Measurements from ENCODE around the gene BOK.

The BOK gene

DNA sequence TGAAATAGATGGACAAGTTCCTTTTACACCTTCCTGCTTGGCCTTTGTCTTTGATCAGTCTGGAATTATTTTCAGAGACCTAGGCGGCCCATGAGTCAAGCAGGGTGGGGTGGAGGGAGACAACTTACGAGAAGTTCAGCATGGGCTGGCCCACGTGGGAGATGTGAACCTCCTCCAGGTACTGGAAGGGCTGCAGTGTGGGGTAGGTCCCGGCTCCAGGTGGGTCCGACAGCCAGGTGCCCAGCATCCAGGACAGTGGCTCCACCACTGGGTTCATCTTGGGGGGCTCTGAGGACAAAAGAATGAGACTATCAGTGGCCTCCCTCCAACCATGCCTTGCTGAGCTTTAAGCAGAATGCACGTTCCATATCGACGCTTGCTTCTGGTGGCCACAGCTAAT lies 47.6 kb downstream of the BOK start:
- DNase-seq, result no peak

DNA sequence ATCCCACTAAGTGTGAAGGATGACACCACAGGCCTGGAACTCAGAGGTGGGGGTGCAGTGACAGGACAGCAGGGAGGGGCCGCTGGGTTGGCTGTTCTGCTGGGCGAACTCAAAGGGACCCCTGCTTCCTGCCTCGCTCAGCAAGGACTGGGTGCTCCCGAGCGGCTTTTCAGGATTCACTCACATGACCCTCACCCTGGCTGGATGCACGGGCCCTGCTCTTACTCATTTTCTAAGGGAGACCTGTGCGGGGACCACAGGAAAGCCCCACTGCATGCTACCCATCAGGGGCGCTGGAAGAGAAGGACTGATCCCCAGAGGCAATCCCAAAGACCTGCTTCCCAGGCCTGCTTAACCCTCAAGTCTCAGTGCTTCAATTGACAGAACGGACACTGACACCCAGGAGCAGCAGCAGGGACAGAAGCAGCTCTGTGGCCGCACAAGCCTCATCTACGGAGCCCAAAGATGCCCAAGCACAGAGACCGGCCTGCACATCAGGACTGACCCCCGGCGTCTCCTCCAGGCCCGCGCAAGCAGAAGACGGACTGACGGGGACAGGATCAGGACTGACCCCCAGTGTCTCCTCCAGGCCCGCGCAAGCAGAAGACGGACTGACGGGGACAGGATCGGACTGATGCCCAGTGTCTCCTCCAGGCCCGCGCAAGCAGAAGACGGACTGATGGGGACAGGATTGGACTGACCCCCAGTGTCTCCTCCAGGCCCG lies 48.8 kb downstream of the BOK start:
- DNase-seq, result no peak

- no peak for DNase-seq
These were observed 50.3 kb downstream of the BOK start for GRCh38 chr2:241608881-241609280.

DNA sequence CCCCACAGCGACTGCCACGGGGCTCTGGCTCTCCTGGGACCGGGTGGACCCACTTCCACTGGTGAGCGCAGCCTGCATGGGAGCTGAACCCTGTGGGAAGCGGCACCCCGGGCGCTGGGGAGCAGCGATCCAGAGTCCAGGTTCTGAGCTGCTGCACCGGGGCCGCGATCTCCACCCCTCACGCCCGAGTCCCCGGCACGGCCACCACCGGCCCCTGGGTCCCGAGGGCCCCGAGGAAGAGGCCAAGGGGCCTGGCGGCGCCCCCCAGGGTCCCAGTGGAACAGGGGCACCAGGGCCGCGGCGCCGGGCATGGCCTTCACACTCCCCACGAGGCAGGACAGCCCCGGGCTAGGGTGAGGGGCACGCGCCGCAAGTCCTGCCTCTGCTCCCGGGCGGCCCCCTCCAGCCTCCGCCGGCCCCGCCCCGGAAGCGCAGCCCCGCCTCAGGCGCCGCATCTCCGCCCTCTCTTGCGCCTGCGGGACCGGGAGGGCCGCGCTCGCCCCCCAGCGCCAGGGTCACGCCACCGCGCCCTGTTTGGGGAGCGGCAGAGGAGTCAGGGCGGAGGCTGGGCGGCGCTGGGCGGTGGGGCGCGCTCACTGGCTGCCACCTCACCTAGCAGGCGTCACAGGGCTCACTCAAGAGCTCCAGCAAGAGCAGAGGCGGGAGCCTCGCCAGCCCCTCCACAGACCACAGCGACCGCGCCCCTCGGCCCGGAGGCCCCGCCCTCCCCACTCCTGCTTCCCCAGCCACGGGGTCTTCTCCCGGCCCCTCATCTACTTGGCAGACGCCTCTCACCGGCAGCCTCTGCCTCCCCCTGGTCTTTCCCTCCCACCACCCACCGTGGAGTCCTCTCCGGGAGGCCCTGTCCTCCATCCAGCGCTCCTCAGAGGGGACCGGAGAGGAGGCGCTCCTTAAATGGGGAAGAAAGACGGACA lies 51.6 kb downstream of the BOK start:
- DNase-seq, result no peak

DNA sequence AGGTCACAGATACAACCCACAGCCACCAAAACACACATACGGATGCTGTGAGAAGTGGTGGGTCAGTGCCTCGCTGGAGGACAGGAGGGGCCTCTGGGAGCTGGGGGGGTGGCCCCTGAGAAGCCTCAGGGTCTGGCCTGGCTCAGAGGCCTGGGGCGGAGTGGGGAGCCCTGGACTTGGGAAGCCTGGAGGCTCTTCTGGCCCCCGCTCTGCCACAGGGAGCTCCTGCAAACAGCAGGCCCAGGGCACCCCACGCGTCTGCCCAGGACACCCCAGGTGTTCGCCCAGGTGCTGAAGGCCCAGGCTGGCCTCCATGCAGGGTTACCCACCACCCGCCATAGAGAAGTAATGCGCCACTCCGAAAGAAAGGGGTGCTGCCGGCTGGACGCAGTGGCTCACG lies 52.5 kb downstream of the BOK start:
- no peak for DNase-seq

GRCh38 chr2:241612156-241613016 lies 53.8 kb downstream of the BOK start:
- no peak for DNase-seq

- DNase-seq, result no peak
These were observed 54.7 kb downstream of the BOK start for GRCh38 chr2:241613017-241613780.

- no peak for DNase-seq
These were observed 56.5 kb downstream of the BOK start for GRCh38 chr2:241615041-241615440.

GRCh38 chr2:241615522-241616052 lies 57.0 kb downstream of the BOK start:
- no peak for DNase-seq

DNA sequence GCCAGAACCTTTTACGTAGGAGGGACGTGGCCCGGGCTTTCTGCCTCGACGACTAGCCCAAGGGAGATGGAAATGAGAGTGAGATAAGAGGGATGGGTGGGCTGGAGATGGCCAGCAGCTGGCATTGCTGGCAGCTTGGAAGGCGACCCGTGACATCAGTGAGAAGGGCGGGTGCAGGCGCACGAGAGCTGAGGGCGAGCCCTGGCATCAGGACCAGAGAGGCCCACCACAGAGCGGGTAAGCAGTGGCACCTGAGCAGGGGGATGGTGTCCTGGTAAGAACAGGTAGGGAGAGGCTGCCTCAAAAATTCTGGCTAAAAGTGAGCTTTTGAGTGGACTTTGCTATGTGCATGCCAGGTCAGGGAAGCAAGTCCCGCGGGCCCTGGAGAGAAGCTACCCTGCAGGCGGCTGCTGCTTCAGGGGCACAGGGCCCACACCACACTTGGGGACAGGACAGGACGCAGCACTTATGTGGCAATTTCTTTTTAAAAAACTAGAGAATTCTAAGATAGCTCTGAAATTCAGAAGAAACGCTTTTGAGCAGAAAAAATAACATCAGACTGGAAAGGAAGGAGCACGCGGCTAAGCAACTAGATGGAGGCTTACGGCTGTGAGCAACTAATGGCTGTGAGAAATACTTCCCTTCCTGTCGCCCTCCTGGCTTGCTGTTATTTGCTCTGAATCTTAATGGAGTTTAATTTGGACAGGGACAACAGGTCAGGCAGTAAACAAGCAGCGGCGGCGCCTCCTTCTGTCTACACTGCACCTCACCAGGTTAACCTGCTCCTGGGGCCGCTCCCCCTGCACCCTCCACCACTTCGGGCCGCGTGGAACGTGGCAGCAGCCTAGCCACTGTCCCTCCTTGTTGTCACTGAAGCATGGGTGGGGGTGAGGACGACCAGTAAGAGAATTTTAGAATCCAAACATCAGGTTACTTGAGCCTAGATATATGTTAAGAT lies 57.9 kb downstream of the BOK start:
- DNase-seq, result no peak

GRCh38 chr2:241617431-241618154 lies 59.0 kb downstream of the BOK start:
- no peak for DNase-seq

- no peak for DNase-seq
These were observed 59.8 kb downstream of the BOK start for GRCh38 chr2:241618296-241618805.

DNA sequence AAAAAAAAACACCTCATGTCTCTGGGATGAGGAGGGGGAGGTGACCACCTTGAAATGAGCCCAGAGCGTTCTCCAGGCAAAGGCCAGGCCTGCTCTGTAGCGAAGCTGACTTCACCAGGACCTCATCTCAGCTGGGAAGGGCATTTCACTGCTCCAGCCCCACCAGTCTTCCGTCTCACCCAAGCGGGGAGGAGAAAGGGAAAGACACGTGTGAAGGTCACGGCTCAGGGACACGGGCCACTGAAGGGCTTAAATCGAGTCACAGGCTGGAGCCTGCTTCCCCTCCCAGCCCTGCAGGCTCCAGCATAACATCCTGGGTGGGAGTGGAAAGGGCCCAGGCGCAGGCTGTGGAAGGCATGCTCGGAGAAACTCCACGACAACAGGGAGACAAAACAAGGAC lies 60.3 kb downstream of the BOK start:
- no peak for DNase-seq

GRCh38 chr2:241619597-241620418 lies 61.3 kb downstream of the BOK start:
- DNase-seq, result no peak

GRCh38 chr2:241620419-241620769 lies 61.8 kb downstream of the BOK start:
- DNase-seq, result no peak
